ENCODE measurements around the gene RALGDS. TPM values are rescaled to one million over a fixed set of nuclear protein-coding genes. Genes with fewer than 3 reads are reported as not detected.
A peak's percentile ranks its signal among the peaks of the same experiment; 100 is the strongest.

RALGDS gene
- total and polyA plus RNA-seq, 9 of the 15 experiments (the other 6 are each of a cell fraction or from before 2014, with no cell fraction given): 0.75 to 43.3 (median 27.1) TPM

GRCh38 chr9:133121198-133121914, at the start of gene RALGDS (continued):
- TF ChIP-seq ZNF589 (CRISPR knock-in tag; IDR thresholded peaks at IDR 0.05; ENCODE audit: low read depth): no peak
- no peak for TF ChIP-seq TAF15 (IDR thresholded peaks at IDR 0.05; ENCODE audit: low read depth, low read length)
- no peak for TF ChIP-seq SMAD1 (IDR thresholded peaks at IDR 0.05; ENCODE audit: low read depth, low read length, partially characterized antibody)
- TF ChIP-seq DPF2 (IDR thresholded peaks at IDR 0.05): peak; percentile 22; the same call in 1 of the 2 replicates
- TF ChIP-seq HLTF (IDR thresholded peaks at IDR 0.05): no peak
- TF ChIP-seq PREB (CRISPR knock-in tag; IDR thresholded peaks at IDR 0.05): no peak
- no peak for TF ChIP-seq PHF21A (IDR thresholded peaks at IDR 0.05; ENCODE audit: borderline replicate concordance, low read depth)
- TF ChIP-seq, protein P1, sequence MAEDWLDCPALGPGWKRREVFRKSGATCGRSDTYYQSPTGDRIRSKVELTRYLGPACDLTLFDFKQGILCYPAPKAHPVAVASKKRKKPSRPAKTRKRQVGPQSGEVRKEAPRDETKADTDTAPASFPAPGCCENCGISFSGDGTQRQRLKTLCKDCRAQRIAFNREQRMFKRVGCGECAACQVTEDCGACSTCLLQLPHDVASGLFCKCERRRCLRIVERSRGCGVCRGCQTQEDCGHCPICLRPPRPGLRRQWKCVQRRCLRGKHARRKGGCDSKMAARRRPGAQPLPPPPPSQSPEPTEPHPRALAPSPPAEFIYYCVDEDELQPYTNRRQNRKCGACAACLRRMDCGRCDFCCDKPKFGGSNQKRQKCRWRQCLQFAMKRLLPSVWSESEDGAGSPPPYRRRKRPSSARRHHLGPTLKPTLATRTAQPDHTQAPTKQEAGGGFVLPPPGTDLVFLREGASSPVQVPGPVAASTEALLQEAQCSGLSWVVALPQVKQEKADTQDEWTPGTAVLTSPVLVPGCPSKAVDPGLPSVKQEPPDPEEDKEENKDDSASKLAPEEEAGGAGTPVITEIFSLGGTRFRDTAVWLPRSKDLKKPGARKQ (CRISPR knock-in tag; IDR thresholded peaks at IDR 0.05): no peak
- no peak for TF ChIP-seq MCM2 (IDR thresholded peaks at IDR 0.05; ENCODE audit: low read depth)
- TF ChIP-seq RFX5 (IDR thresholded peaks at IDR 0.05; ENCODE audit: low read depth, low read length): no peak
- no peak for TF ChIP-seq ESRRA (IDR thresholded peaks at IDR 0.05; ENCODE audit: borderline replicate concordance, low read depth)
- TF ChIP-seq ZNF511 (CRISPR knock-in tag; IDR thresholded peaks at IDR 0.05): no peak
- no peak for TF ChIP-seq POLR2AphosphoS2 (IDR thresholded peaks at IDR 0.05; ENCODE audit: low read length)
- TF ChIP-seq BACH1 (tag; IDR thresholded peaks at IDR 0.05): no peak
- TF ChIP-seq FOS (IDR thresholded peaks at IDR 0.05; ENCODE audit: extremely low read depth, insufficient read length): no peak
- no peak for TF ChIP-seq SMC3 (conservative IDR thresholded peaks at IDR 0.05; ENCODE audit: insufficient read depth, low read depth, low read length)
- no peak for TF ChIP-seq RBM15 (IDR thresholded peaks at IDR 0.05; ENCODE audit: insufficient read depth, low read length)
- no peak for TF ChIP-seq OTX1 (CRISPR knock-in tag; IDR thresholded peaks at IDR 0.05)
- no peak for TF ChIP-seq CAMTA2 (CRISPR knock-in tag; conservative IDR thresholded peaks at IDR 0.05)
- TF ChIP-seq, protein P2, sequence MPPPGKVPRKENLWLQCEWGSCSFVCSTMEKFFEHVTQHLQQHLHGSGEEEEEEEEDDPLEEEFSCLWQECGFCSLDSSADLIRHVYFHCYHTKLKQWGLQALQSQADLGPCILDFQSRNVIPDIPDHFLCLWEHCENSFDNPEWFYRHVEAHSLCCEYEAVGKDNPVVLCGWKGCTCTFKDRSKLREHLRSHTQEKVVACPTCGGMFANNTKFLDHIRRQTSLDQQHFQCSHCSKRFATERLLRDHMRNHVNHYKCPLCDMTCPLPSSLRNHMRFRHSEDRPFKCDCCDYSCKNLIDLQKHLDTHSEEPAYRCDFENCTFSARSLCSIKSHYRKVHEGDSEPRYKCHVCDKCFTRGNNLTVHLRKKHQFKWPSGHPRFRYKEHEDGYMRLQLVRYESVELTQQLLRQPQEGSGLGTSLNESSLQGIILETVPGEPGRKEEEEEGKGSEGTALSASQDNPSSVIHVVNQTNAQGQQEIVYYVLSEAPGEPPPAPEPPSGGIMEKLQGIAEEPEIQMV (tag; conservative IDR thresholded peaks at IDR 0.05; ENCODE audit: low read depth): no peak
- TF ChIP-seq SMAD2 (IDR thresholded peaks at IDR 0.05; ENCODE audit: low read depth, low read length): no peak
- peak; percentile 75 for TF ChIP-seq CEBPG (CRISPR knock-in tag; IDR thresholded peaks at IDR 0.05)
- peak; percentile 84 to 91 for TF ChIP-seq CEBPG (tag; conservative IDR thresholded peaks at IDR 0.05 in 1 of 2, IDR thresholded peaks at IDR 0.05 in 1 of 2)
- no peak for TF ChIP-seq KDM5B (IDR thresholded peaks at IDR 0.05; ENCODE audit: insufficient replicate concordance, low read depth, low read length)
- TF ChIP-seq ZNF140 (CRISPR knock-in tag; IDR thresholded peaks at IDR 0.05): no peak
- TF ChIP-seq ZNF696 (CRISPR knock-in tag; conservative IDR thresholded peaks at IDR 0.05): no peak
